SK-N-MC (cell line): ENCODE measurements around the gene TRIM36.
A peak's percentile ranks its signal among the peaks of the same experiment; 100 is the strongest.

ENCODE experiments used
- DNase-seq: peaks from one replicate; pipeline ENCODE4 v3.0.0-alpha.2; 2011; ENCODE audit warnings: low read depth, low spot score
- H3K27ac ChIP-seq: fragments of 200-600 bp; sonication (generic); 2 replicates; pipeline ENCODE4 v1.5.1; 2016; ENCODE audit warnings: mixed run types
- H3K36me3 ChIP-seq: fragments of 200-600 bp; sonication (generic); 2 replicates; pipeline ENCODE4 v1.6.1; 2017; ENCODE audit warnings: antibody characterized with exemption, low read length, mixed read lengths; ENCODE audit not compliant: insufficient read depth
- H3K4me3 ChIP-seq: fragments of 200-600 bp; sonication (generic); 2 replicates; pipeline ENCODE4 v1.5.1; 2016
- H3K9ac ChIP-seq: fragments of 200-600 bp; sonication (generic); 2 replicates; pipeline ENCODE4 v1.8.0; 2017; ENCODE audit warnings: mixed run types, mixed read lengths; ENCODE audit not compliant: insufficient read length
- H3K9me3 ChIP-seq: fragments of 200-600 bp; sonication (generic); 2 replicates; pipeline ENCODE4 v1.6.1; 2017; ENCODE audit warnings: low read depth, mild to moderate bottlenecking, antibody characterized with exemption, low read length, moderate library complexity, mixed read lengths
- EZH2 ChIP-seq: fragments of 200-600 bp; sonication (generic); IDR thresholded peaks from one replicate; pipeline ENCODE4 v1.6.1; 2017; ENCODE audit warnings: antibody characterized with exemption
- FOXP2 ChIP-seq: optimal IDR thresholded peaks from 2 replicates; pipeline ENCODE3; 2011; ENCODE audit warnings: mild to moderate bottlenecking, moderate library complexity; ENCODE audit not compliant: insufficient read depth; ENCODE audit errors: extremely low read length, control extremely low read depth
- POLR2AphosphoS5 ChIP-seq: IDR thresholded peaks from 2 replicates; pipeline ENCODE4 v1.6.1; 2012; ENCODE audit warnings: mild to moderate bottlenecking, low read depth, low read length, borderline replicate concordance

TRIM36 gene

GRCh38 chr5:115191474-115192031 is 21.8 kb upstream of the TRIM36 start:
- no peaks in the 10 kb centered on the region for H3K36me3 ChIP-seq
- H3K27ac ChIP-seq: peak overlapping the region; percentile 70
- no peak for TF ChIP-seq POLR2AphosphoS5
- TF ChIP-seq EZH2: no peak
- no peak for TF ChIP-seq FOXP2
- H3K9ac ChIP-seq: no peak overlapping the region
- no peaks in the 10 kb centered on the region for H3K9me3 ChIP-seq
- DNase-seq: no peak
- H3K4me3 ChIP-seq: peak overlapping the region; percentile 3; the same call in 1 of the 2 replicates

- Histone ChIP-seq H3K4me3 (no peak overlapping the region), H3K36me3 (no peaks in the 10 kb centered on the region), H3K9ac (no peak overlapping the region), H3K9me3 (no peaks in the 10 kb centered on the region), H3K27ac (no peak overlapping the region)
- no peak for DNase-seq
- TF ChIP-seq EZH2: no peak
- TF ChIP-seq POLR2AphosphoS5: no peak
- no peak for TF ChIP-seq FOXP2
These were observed 20.7 kb upstream of the TRIM36 start for GRCh38 chr5:115190388-115190787.

- H3K9me3 ChIP-seq: no peaks in the 10 kb centered on the region
- no peak overlapping the region for H3K27ac ChIP-seq
- no peak for TF ChIP-seq EZH2
- no peak for TF ChIP-seq FOXP2
- H3K9ac ChIP-seq: no peak overlapping the region
- no peak overlapping the region for H3K4me3 ChIP-seq
- no peak for DNase-seq
- H3K36me3 ChIP-seq: no peaks in the 10 kb centered on the region
These were observed 20.2 kb upstream of the TRIM36 start for GRCh38 chr5:115189866-115190265.

DNA sequence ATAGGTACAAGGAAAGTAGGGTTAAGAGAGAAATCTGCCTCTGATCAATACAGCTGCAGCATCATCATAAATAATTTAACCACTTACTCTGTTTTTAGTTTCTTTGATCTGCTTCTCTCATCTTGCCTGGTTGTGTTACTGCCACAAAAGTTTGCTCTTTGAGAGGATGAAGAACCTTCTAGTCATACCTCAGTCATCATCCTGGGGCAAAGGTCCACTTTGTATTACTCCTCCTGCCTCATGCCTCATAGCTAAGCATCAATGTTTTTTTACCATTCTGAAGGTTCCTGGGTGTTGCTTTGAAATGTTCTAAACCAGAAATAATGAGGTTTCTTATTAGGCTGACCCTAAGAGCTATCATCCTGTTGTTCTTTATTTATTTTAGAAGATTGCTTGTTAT is 17.1 kb upstream of the TRIM36 start:
- no peak for TF ChIP-seq EZH2
- TF ChIP-seq POLR2AphosphoS5: no peak
- no peak for TF ChIP-seq FOXP2

GRCh38 chr5:115184770-115185169 is 15.1 kb upstream of the TRIM36 start:
- H3K4me3 ChIP-seq: no peak overlapping the region
- no peak overlapping the region for H3K27ac ChIP-seq
- no peaks in the 10 kb centered on the region for H3K9me3 ChIP-seq
- no peaks in the 10 kb centered on the region for H3K36me3 ChIP-seq
- H3K9ac ChIP-seq: no peak overlapping the region
- TF ChIP-seq EZH2: no peak
- DNase-seq: no peak

More for the DNA sequence above, 17.1 kb upstream of the TRIM36 start:
- no peak overlapping the region for H3K4me3 ChIP-seq
- DNase-seq: no peak
- no peaks in the 10 kb centered on the region for H3K36me3 ChIP-seq
- H3K27ac ChIP-seq: no peak overlapping the region
- no peaks in the 10 kb centered on the region for H3K9me3 ChIP-seq
- H3K9ac ChIP-seq: no peak overlapping the region

DNA sequence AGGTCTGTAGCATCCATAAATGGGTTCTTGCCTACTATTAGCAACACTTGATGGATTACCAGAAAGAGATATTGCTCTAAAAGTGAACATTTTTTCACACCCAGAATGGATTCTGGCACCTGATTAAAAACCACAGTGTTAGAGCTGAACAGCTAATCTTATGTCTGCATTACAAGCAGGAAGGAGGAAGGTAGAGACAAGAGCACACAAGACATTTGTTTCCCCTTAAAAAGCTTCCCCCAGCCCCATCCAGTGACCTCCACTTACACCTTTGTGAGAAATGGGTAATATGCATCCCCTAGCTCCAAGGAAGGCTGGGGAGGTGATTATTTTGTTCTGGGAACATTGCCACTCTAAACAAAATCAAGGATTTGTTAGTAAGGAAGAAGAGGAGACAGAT is 12.0 kb upstream of the TRIM36 start:
- H3K36me3 ChIP-seq: no peaks in the 10 kb centered on the region
- H3K4me3 ChIP-seq: no peak overlapping the region
- no peaks in the 10 kb centered on the region for H3K9me3 ChIP-seq
- TF ChIP-seq EZH2: no peak
- no peak for TF ChIP-seq POLR2AphosphoS5
- TF ChIP-seq FOXP2: no peak
- no peak overlapping the region for H3K9ac ChIP-seq
- no peak for DNase-seq
- H3K27ac ChIP-seq: no peak overlapping the region

DNA sequence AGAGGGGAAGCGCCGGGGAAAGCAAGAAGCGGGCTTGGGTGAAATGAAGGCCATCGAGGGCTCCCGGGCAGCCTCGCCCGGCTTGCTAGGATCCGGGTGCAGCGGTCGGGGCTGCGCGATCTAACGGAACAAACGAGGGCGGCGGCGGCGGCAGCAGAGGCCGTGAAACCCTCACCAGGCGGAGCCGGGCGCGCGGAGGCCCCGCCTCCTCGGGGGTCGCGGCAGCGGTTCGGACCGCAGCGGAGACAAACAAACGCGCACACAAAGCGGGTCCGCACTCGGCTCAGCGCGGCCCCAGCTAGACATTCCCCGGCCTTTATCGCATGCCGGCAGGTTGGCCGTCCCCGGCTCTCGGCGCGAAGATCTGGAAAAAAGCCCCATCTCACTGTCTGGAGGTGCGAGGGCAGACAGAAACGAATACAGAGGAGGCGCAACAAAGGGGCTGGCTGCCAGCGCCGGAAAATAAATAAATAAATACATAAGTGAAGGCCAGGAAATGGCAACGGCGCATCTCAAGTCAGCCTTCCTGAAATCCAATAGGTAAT is 10.5 kb upstream of the TRIM36 start:
- peak overlapping the region; percentile 92 for H3K4me3 ChIP-seq
- TF ChIP-seq EZH2 (no peak), FOXP2 (no peak), POLR2AphosphoS5 (peak; percentile 50; the same call in 1 of the 2 replicates)
- DNase-seq: no peak
- no peaks in the 10 kb centered on the region for H3K9me3 ChIP-seq
- H3K9ac ChIP-seq: peak overlapping the region; percentile 87
- H3K36me3 ChIP-seq: no peaks in the 10 kb centered on the region
- no peak overlapping the region for H3K27ac ChIP-seq

GRCh38 chr5:115179394-115180164 is 9.9 kb upstream of the TRIM36 start:
- TF ChIP-seq POLR2AphosphoS5 (no peak), EZH2 (no peak), FOXP2 (no peak)
- Histone ChIP-seq H3K36me3 (no peaks in the 10 kb centered on the region), H3K9ac (peak overlapping the region; percentile 87), H3K9me3 (no peaks in the 10 kb centered on the region), H3K4me3 (peak overlapping the region; percentile 92), H3K27ac (no peak overlapping the region)
- DNase-seq: no peak

DNA sequence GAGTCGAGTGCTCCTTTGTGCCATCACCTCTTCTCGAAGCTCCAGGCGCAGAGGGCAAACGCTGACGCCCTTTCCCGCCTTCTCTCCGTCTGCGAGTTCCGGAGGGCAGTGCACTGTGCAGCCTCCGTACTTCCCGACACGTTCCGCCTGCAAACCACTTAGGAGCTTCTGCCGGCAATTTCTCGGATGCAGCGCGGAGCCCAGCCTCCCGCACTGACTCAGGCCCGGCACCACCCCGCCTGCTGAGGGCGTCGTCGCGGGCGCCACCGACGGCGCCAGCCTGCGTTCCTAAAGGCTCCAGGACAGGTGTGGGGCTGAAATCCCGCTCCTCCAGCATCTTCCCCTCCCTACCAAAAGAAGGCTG is 9.3 kb upstream of the TRIM36 start:
- TF ChIP-seq POLR2AphosphoS5 (no peak), FOXP2 (no peak), EZH2 (no peak)
- no peaks in the 10 kb centered on the region for H3K9me3 ChIP-seq
- H3K9ac ChIP-seq: no peak overlapping the region
- no peaks in the 10 kb centered on the region for H3K36me3 ChIP-seq
- no peak for DNase-seq
- H3K4me3 ChIP-seq: peak overlapping the region; percentile 92
- no peak overlapping the region for H3K27ac ChIP-seq
